GM13977 (cell line): ENCODE data around the gene ZNF480.

ENCODE experiments used
- DNase-seq: peaks from one replicate; pipeline ENCODE4 v3.0.0; 2012; ENCODE audit warnings: low spot score
- CTCF ChIP-seq: IDR thresholded peaks from 2 replicates; pipeline ENCODE4 v1.5.1; 2012; ENCODE audit warnings: mild to moderate bottlenecking, control low read depth; ENCODE audit not compliant: insufficient read depth; ENCODE audit errors: extremely low read depth, missing control alignments
- in situ Hi-C: fragments of 300-500 bp; cut with MboI; formaldehyde crosslinking; loops from one replicate; pipeline ENCODE4 v1.12.0; 2022; ENCODE audit warnings: low sequenced_read_pairs, low pct_unique_long_range_greater_than_20kb, mixed read lengths, inconsistent platforms; ENCODE audit not compliant: unreplicated experiment

Gene ZNF480

GRCh38 chr19:52297601-52298364, 814 bp downstream of the ZNF480 start:
- in situ Hi-C loops: no loop called here
- no peak for DNase-seq
- no peak for TF ChIP-seq CTCF

GRCh38 chr19:52307275-52307674, 10.3 kb downstream of the ZNF480 start:
- TF ChIP-seq CTCF: no peak
- in situ Hi-C loops: no loop called here
- no peak for DNase-seq

- no peak for TF ChIP-seq CTCF
- in situ Hi-C loops: no loop called here
- DNase-seq: no peak
These were observed 25.5 kb downstream of the ZNF480 start for GRCh38 chr19:52322429-52322828.

- in situ Hi-C loops: no loop called here
- no peak for DNase-seq
- TF ChIP-seq CTCF: no peak
These were observed 34.8 kb downstream of the ZNF480 start for GRCh38 chr19:52331757-52332156.

GRCh38 chr19:52335768-52336116, 38.8 kb downstream of the ZNF480 start:
- DNase-seq: no peak
- no peak for TF ChIP-seq CTCF
- in situ Hi-C loops: no loop called here

GRCh38 chr19:52336117-52336790, 39.3 kb downstream of the ZNF480 start, which contains the start of gene ZNF610:
ZNF610 (plus strand) TSS chr19:52336243; CDS start chr19:52349173, 12,930 bp downstream.
- no peak for TF ChIP-seq CTCF
- DNase-seq: peak; percentile 86
- in situ Hi-C loops: no loop called here
